ENCODE measurements around the gene NGB.

The NGB gene

GRCh38 chr14:77266336-77266735 lies 4.7 kb downstream of the NGB start:
- H3K27ac ChIP-seq: no peak overlapping the region
- DNase-seq (ENCODE audit: low read depth, low spot score): no peak

- no peak overlapping the region for H3K27ac ChIP-seq
- no peak for DNase-seq (ENCODE audit: low read depth, low spot score)
Measured at GRCh38 chr14:77265561-77266335, 5.3 kb downstream of the NGB start.

GRCh38 chr14:77265187-77265515 lies 5.9 kb downstream of the NGB start:
- no peak overlapping the region for H3K27ac ChIP-seq
- no peak for DNase-seq (ENCODE audit: low read depth, low spot score)

- H3K27ac ChIP-seq: no peak overlapping the region
Measured at GRCh38 chr14:77264466-77265186, 6.4 kb downstream of the NGB start.

GRCh38 chr14:77260631-77261030 lies 10.4 kb downstream of the NGB start:
- no peak overlapping the region for H3K27ac ChIP-seq

More at GRCh38 chr14:77264466-77265186, 6.4 kb downstream of the NGB start:
- DNase-seq (ENCODE audit: low read depth, low spot score): no peak

GRCh38 chr14:77260199-77260598 lies 10.8 kb downstream of the NGB start:
- no peak for DNase-seq (ENCODE audit: low read depth, low spot score)
- no peak overlapping the region for H3K27ac ChIP-seq

More at GRCh38 chr14:77260631-77261030, 10.4 kb downstream of the NGB start:
- no peak for DNase-seq (ENCODE audit: low read depth, low spot score)

- DNase-seq (ENCODE audit: low read depth, low spot score): no peak
- H3K27ac ChIP-seq: no peak overlapping the region
Measured at GRCh38 chr14:77259025-77259715, 11.8 kb downstream of the NGB start.

GRCh38 chr14:77258566-77258965 lies 12.4 kb downstream of the NGB start:
- DNase-seq (ENCODE audit: low read depth, low spot score): no peak
- H3K27ac ChIP-seq: no peak overlapping the region

- no peak overlapping the region for H3K27ac ChIP-seq
- no peak for DNase-seq (ENCODE audit: low read depth, low spot score)
Measured at GRCh38 chr14:77257700-77258099, 13.3 kb downstream of the NGB start.

GRCh38 chr14:77256694-77257093 lies 14.3 kb downstream of the NGB start:
- H3K27ac ChIP-seq: no peak overlapping the region
- no peak for DNase-seq (ENCODE audit: low read depth, low spot score)

GRCh38 chr14:77253333-77254190 lies 17.4 kb downstream of the NGB start:
- H3K27ac ChIP-seq: no peak overlapping the region
- no peak for DNase-seq (ENCODE audit: low read depth, low spot score)

GRCh38 chr14:77251870-77252269 lies 19.1 kb downstream of the NGB start:
- DNase-seq (ENCODE audit: low read depth, low spot score): no peak
- no peak overlapping the region for H3K27ac ChIP-seq

GRCh38 chr14:77250927-77251326 lies 20.1 kb downstream of the NGB start:
- DNase-seq (ENCODE audit: low read depth, low spot score): no peak
- H3K27ac ChIP-seq: no peak overlapping the region

- no peak for DNase-seq (ENCODE audit: low read depth, low spot score)
- no peak overlapping the region for H3K27ac ChIP-seq
Measured at GRCh38 chr14:77249286-77249685, 21.7 kb downstream of the NGB start.

- no peak overlapping the region for H3K27ac ChIP-seq
- no peak for DNase-seq (ENCODE audit: low read depth, low spot score)
Measured at GRCh38 chr14:77248666-77249065, 22.3 kb downstream of the NGB start.

GRCh38 chr14:77246784-77247183 lies 24.2 kb downstream of the NGB start:
- no peak for DNase-seq (ENCODE audit: low read depth, low spot score)
- H3K27ac ChIP-seq: no peak overlapping the region

- no peak for DNase-seq (ENCODE audit: low read depth, low spot score)
- no peak overlapping the region for H3K27ac ChIP-seq
Measured at GRCh38 chr14:77245820-77246219, 25.2 kb downstream of the NGB start.

- DNase-seq (ENCODE audit: low read depth, low spot score): no peak
- H3K27ac ChIP-seq: no peak overlapping the region
Measured at GRCh38 chr14:77243853-77244252, 27.2 kb downstream of the NGB start.

GRCh38 chr14:77242752-77243151 lies 28.3 kb downstream of the NGB start:
- H3K27ac ChIP-seq: no peak overlapping the region

GRCh38 chr14:77241955-77242354 lies 29.1 kb downstream of the NGB start:
- no peak for DNase-seq (ENCODE audit: low read depth, low spot score)
- no peak overlapping the region for H3K27ac ChIP-seq

More at GRCh38 chr14:77242752-77243151, 28.3 kb downstream of the NGB start:
- DNase-seq (ENCODE audit: low read depth, low spot score): no peak
